Uterus (tissue), 4 donors: ENCODE results near the gene CATSPER3. TPM values are rescaled to one million over a fixed set of nuclear protein-coding genes. Genes with fewer than 3 reads are reported as not detected.

Experiments
- DNase-seq, 2 donors: peaks; one replicate each; pipeline ENCODE4 v3.0.0-alpha.2; 2019 to 2020
- H3K27ac ChIP-seq, 2 donors: fragments of 200-600 bp; sonication (generic); 1 replicate in 1 of 2; 2 replicates in 1 of 2; pipeline ENCODE4 v1.5.1; 2016 to 2018
- H3K27me3 ChIP-seq, 2 donors: fragments of 200-600 bp; sonication (generic); one replicate each; pipeline ENCODE4 v1.5.1; 2018 to 2019; ENCODE audit warnings: control low read depth in 1 of 2
- H3K36me3 ChIP-seq, 2 donors: fragments of 200-600 bp; sonication (generic); one replicate each; pipeline ENCODE4 v1.5.1; 2019; ENCODE audit warnings: control low read depth in 1 of 2
- H3K4me1 ChIP-seq, 2 donors: fragments of 200-600 bp; sonication (generic); one replicate each; pipeline ENCODE4 v1.5.1; 2018 to 2019; ENCODE audit warnings: control low read depth in 1 of 2
- H3K4me3 ChIP-seq, 2 donors: fragments of 200-600 bp; sonication (generic); 1 replicate in 1 of 2; 2 replicates in 1 of 2; pipeline ENCODE4 v1.5.1; 2018 to 2019; ENCODE audit warnings: mild to moderate bottlenecking in 1 of 2
- H3K9me3 ChIP-seq, 2 donors: fragments of 200-600 bp; sonication (generic); one replicate each; pipeline ENCODE4 v1.5.1; 2019; ENCODE audit warnings: control low read depth in 1 of 2
- POLR2A ChIP-seq, 2 donors: fragments of 450-650 bp; IDR thresholded peaks; one replicate each; pipeline ENCODE4 v1.6.1; 2016; ENCODE audit warnings: antibody characterized with exemption in 2 of 2, mild to moderate bottlenecking in 1 of 2, moderate library complexity in 1 of 2
- intact Hi-C: fragments of 100-400 bp; cut with DNase I; formaldehyde crosslinking; loops from one replicate; pipeline ENCODE4 v1.15.1; 2023; ENCODE audit warnings: low total_unique reads
- total RNA-seq, 4 donors: library from RNA; depleted of rRNA in 3 of 4; stranded (reverse); fragments of >200 nt in 3 of 4; gene quantifications; one replicate each; pipeline versions ENCODE4 v1.1.0 to v1.2.4, GENCODE V29; 2014 to 2023
- TF ChIP-seq, protein P1 (sequence below), 4 experiments: fragments of 200-600 bp in 2 of 4; fragments of 450-650 bp in 2 of 4; sonication (generic) in 2 of 4; IDR thresholded peaks; one replicate each; pipeline ENCODE4 v1.5.1; 2016 to 2019; ENCODE audit warnings: antibody characterized with exemption in 4 of 4, mild to moderate bottlenecking in 2 of 4, moderate library complexity in 1 of 4
- donor health status: DM: yes; HTN: yes; CAD: no.

The CATSPER3 gene
- 1 to 10 TPM in 1 of 4 donors, under 1 TPM in 1, not detected in 2; 0.48 to 2.7 TPM for total RNA-seq

DNA sequence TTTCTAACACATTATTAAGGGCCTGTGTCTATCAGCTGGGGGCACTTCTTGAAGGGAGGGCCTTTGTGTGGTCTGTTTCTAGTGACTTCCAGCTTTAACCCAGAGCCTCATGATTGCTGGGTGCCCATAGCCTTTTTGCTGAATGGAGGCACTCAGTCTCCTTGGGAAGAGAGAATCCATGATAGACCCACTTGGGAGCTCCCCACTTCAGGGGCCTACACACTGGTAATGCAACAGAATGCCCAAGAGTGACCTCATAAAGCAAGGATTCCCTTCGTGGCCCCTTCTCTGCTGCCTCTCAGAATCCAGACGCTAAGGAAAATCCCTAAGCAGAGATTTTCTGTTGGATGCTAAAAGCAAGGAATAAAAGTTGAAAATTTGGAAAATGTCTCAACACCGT lies at the start of gene CATSPER3:
TSS of gene CATSPER3 (plus strand) at position 301 of the 400 bp plus-strand sequence. CDS start at position 386, 85 bp downstream.
- Histone ChIP-seq H3K4me1 (no peaks in the 10 kb centered on the region), H3K9me3 (no peaks in the 10 kb centered on the region), H3K4me3 (no peak within 1 kb of the TSS), H3K27me3 (no peaks in the 10 kb centered on the region), H3K36me3 (no peaks in the 10 kb centered on the region), H3K27ac (no peak within 1 kb of the TSS)
- no peak for DNase-seq
- intact Hi-C loops, result no loop called here
- no peak for TF ChIP-seq POLR2A (IDR thresholded peaks at IDR 0.05)

DNA sequence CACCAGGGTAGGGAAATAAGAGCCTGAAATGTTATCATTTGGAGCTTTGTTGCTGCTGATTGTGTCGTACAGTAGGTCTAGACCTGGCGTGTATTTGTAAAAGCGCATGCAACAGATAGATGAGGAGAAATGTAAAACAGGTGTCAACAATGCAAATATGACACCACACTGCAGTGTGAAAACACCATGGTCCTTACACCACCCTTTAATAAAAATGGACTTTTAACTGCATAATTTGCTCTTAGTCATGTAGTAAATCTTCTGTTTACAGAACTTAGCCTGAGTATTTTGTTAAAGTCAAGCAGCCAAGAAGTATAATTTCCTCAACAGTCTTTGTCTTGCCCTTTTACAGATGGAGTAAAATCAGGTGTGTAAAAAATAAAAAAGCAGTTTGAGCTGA lies 48.8 kb upstream of the CATSPER3 start:
- no peak for DNase-seq
- H3K4me1 ChIP-seq, result no peaks in the 10 kb centered on the region
- no peaks in the 10 kb centered on the region for H3K9me3 ChIP-seq
- H3K4me3 ChIP-seq, result no peak overlapping the region
- TF ChIP-seq, protein P1, sequence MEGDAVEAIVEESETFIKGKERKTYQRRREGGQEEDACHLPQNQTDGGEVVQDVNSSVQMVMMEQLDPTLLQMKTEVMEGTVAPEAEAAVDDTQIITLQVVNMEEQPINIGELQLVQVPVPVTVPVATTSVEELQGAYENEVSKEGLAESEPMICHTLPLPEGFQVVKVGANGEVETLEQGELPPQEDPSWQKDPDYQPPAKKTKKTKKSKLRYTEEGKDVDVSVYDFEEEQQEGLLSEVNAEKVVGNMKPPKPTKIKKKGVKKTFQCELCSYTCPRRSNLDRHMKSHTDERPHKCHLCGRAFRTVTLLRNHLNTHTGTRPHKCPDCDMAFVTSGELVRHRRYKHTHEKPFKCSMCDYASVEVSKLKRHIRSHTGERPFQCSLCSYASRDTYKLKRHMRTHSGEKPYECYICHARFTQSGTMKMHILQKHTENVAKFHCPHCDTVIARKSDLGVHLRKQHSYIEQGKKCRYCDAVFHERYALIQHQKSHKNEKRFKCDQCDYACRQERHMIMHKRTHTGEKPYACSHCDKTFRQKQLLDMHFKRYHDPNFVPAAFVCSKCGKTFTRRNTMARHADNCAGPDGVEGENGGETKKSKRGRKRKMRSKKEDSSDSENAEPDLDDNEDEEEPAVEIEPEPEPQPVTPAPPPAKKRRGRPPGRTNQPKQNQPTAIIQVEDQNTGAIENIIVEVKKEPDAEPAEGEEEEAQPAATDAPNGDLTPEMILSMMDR (IDR thresholded peaks at IDR 0.05), result no peak
- H3K27me3 ChIP-seq, result no peaks in the 10 kb centered on the region
- intact Hi-C loops, result no loop called here
- H3K36me3 ChIP-seq, result no peaks in the 10 kb centered on the region
- no peak overlapping the region for H3K27ac ChIP-seq

DNA sequence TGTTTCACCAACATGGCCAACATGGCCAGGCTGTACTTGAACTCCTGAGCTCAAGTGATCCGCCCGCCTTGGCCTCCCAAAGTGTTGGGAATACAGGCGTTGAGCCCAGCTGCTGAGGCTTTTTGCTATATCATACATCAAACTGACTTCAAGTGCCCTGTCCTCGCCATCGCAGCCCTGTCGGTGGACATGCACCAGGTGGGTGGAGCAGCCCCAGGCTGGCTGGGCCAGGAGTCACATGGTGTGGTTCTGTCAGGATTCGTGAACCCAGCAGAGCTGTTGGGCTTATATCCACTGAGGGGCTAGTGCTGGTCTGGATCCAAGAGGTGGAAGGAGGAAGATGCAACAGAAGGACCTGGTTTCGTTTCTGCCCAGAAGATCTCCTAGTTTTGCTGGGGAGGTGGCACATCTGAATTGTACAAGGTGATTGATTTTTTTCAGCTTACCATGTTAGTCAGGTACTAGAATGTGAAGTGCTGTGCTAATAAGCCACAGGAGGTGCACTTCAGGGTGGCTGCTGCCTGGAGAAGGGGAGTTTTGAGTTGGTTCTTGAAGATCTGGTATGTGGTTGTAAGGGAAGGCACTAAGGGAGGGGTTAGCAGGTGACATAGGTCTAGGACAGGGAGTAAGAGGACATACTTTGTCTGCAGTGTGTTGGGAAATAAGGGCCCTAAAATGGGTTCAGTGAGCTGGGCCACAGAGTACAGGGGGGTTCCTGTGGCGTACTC lies 46.7 kb upstream of the CATSPER3 start:
- DNase-seq, result no peak
- intact Hi-C loops, result no loop called here
- Histone ChIP-seq H3K4me1 (no peaks in the 10 kb centered on the region), H3K27me3 (no peaks in the 10 kb centered on the region), H3K4me3 (no peak overlapping the region), H3K36me3 (no peaks in the 10 kb centered on the region), H3K27ac (no peak overlapping the region), H3K9me3 (no peaks in the 10 kb centered on the region)
- TF ChIP-seq, protein P1 (IDR thresholded peaks at IDR 0.05), result no peak
- no peak for TF ChIP-seq POLR2A (IDR thresholded peaks at IDR 0.05)

DNA sequence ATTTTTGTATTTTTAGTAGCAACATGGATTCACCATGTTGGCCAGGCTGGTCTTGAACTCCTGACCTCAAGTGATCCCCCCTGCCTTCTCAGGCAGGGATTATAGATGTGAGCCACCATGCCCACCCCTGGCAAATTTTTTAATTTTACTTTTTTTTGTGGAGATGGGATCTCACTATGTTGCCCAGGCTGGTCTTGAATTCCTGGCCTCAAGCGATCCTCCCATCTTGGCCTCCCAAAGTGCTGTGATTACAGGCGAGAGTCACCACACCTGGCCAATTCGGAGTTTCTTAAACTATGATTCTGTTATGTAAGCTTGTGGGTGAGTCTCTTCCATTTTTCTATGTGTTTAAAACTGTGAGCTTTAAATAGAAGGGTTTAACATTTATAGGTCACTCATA lies 35.2 kb upstream of the CATSPER3 start:
- no peak for TF ChIP-seq POLR2A (IDR thresholded peaks at IDR 0.05)
- TF ChIP-seq, protein P1 (IDR thresholded peaks at IDR 0.05), result no peak
- Histone ChIP-seq H3K4me3 (no peak overlapping the region), H3K36me3 (no peaks in the 10 kb centered on the region), H3K9me3 (no peaks in the 10 kb centered on the region), H3K27me3 (no peaks in the 10 kb centered on the region), H3K27ac (no peak overlapping the region), H3K4me1 (no peaks in the 10 kb centered on the region)
- intact Hi-C loops, result no loop called here
- no peak for DNase-seq

DNA sequence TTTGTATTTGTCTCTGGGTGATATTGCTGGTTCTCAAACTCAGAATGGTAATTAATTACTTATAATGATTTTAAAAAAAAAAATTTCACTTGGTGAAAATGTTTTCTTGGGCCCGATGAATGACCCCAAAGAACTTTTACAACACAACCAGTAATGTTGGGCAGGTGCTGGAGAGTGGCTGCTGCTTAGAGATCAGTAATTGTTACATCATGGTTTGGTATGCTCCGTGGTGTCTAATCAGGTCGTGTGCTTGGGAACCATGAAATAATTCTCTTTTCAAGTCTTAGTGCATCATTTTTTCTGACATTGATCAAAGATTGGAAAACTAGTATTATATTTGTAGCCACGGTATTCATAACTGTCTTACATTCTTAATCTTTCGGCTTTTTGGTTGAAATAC lies 33.5 kb upstream of the CATSPER3 start:
- intact Hi-C loops, result no loop called here
- H3K4me3 ChIP-seq, result no peak overlapping the region
- H3K27ac ChIP-seq, result no peak overlapping the region
- no peaks in the 10 kb centered on the region for H3K36me3 ChIP-seq
- no peaks in the 10 kb centered on the region for H3K9me3 ChIP-seq
- no peak for TF ChIP-seq POLR2A (IDR thresholded peaks at IDR 0.05)
- TF ChIP-seq, protein P1 (IDR thresholded peaks at IDR 0.05), result no peak
- no peaks in the 10 kb centered on the region for H3K4me1 ChIP-seq
- DNase-seq, result no peak
- no peaks in the 10 kb centered on the region for H3K27me3 ChIP-seq
